ENCODE measurements around the gene TBC1D4. TPM values are rescaled to one million over a fixed set of nuclear protein-coding genes. Genes with fewer than 3 reads are reported as not detected.

Gene TBC1D4
- total and polyA plus RNA-seq, 2 experiments from 2014 or later: 5.5 to 13.5 TPM

DNA sequence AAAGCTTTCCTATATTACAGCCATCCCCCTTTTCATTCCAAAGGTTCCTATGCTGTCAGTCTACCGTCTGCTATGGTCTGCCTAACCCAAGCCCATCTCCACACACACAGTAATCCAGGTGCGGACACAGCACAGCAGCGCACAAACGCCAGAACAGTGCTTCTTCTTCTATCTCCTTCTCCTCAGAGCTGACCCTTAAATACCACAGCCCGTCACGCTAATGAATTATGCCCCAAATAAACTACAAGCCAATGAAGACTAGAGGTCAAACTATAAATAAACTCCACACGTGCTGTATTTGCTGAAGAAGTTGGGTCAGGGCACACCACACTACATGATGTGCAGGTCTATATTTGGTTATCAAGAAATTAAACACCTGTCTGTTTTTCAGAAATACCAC is 71.8 kb downstream of the TBC1D4 start:
- in situ Hi-C loops (cut with MboI): no loop called here
- Histone ChIP-seq H3K4me3 (no peak overlapping the region), H4K20me1 (ENCODE audit: insufficient read depth) (peaks cover 5% of the 10 kb centered on the region; the same call in 1 of the 2 replicates), H3K9me3 (ENCODE audit: low read depth) (no peaks in the 10 kb centered on the region), H3K9me2 (ENCODE audit: insufficient read depth) (no peaks in the 10 kb centered on the region), H3K79me2 (ENCODE audit: insufficient read depth) (peaks cover 44% of the 10 kb centered on the region), H3F3A (ENCODE audit: insufficient read depth) (peaks cover 13% of the 10 kb centered on the region), H3K27me3 (replicated peaks; ENCODE audit: insufficient read depth) (no peaks in the 10 kb centered on the region), H3K36me3 (ENCODE audit: low read depth) (no peaks in the 10 kb centered on the region), H3K4me2 (ENCODE audit: unreplicated experiment) (no peak overlapping the region), H2AFZ (no peak overlapping the region), H3K9ac (no peak overlapping the region), H3K4me1 (ENCODE audit: insufficient read depth) (peaks cover 6% of the 10 kb centered on the region), H3K27ac (no peak overlapping the region)
- no peak for TF ChIP-seq EZH2phosphoT487 (IDR thresholded peaks at IDR 0.05; ENCODE audit: insufficient read depth, low read depth)
- no peak for TF ChIP-seq EZH2 (IDR thresholded peaks at IDR 0.05; ENCODE audit: insufficient read depth, poor library complexity, severe bottlenecking)
- 89 to 90% methylated on average over 7 of the region's 7 CpGs for WGBS, 2 experiments (ENCODE audit: low coverage in 1 of 2, low lambda C conversion rate in 2 of 2, missing lambda C conversion rate in 2 of 2)
- no peak for DNase-seq

DNA sequence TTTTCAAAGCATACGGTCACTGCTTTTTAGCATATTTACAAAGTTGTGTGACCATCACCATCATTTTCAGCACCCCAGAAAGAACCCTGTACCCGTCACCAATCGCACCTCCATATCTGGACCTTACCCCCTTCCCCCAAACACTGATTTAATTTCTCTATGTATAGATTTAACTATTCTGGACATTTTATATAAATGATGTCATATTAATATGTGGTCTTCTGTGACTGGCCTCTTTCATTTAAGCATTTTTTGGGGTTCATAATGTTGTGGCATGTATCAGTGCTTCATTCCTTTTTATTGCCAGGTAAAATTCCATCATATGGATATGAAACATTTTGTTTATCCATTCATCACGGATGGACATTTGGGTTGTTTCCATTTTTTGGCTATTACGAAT is 74.0 kb downstream of the TBC1D4 start:
- in situ Hi-C loops (cut with MboI): no loop called here
- H3K4me2 ChIP-seq (ENCODE audit: unreplicated experiment): no peak overlapping the region
- no peaks in the 10 kb centered on the region for H3K27me3 ChIP-seq (replicated peaks; ENCODE audit: insufficient read depth)
- no peak for DNase-seq
- TF ChIP-seq EZH2phosphoT487 (IDR thresholded peaks at IDR 0.05; ENCODE audit: insufficient read depth, low read depth): no peak
- TF ChIP-seq EZH2 (IDR thresholded peaks at IDR 0.05; ENCODE audit: insufficient read depth, poor library complexity, severe bottlenecking): no peak
- H4K20me1 ChIP-seq (ENCODE audit: insufficient read depth): peaks cover 12% of the 10 kb centered on the region; the same call in 1 of the 2 replicates
- peaks cover 45% of the 10 kb centered on the region for H3K79me2 ChIP-seq (ENCODE audit: insufficient read depth)
- no peak overlapping the region for H3K27ac ChIP-seq
- 95 to 97% methylated on average over 5 of the region's 5 CpGs for WGBS, 2 experiments (ENCODE audit: low coverage in 1 of 2, low lambda C conversion rate in 2 of 2, missing lambda C conversion rate in 2 of 2)
- no peak overlapping the region for H3K4me3 ChIP-seq
- H3K36me3 ChIP-seq (ENCODE audit: low read depth): no peaks in the 10 kb centered on the region
- H3K9me2 ChIP-seq (ENCODE audit: insufficient read depth): no peaks in the 10 kb centered on the region
- H3K4me1 ChIP-seq (ENCODE audit: insufficient read depth): no peaks in the 10 kb centered on the region
- no peaks in the 10 kb centered on the region for H3F3A ChIP-seq (ENCODE audit: insufficient read depth)
- H3K9ac ChIP-seq: no peak overlapping the region
- no peak overlapping the region for H2AFZ ChIP-seq
- no peaks in the 10 kb centered on the region for H3K9me3 ChIP-seq (ENCODE audit: low read depth)

DNA sequence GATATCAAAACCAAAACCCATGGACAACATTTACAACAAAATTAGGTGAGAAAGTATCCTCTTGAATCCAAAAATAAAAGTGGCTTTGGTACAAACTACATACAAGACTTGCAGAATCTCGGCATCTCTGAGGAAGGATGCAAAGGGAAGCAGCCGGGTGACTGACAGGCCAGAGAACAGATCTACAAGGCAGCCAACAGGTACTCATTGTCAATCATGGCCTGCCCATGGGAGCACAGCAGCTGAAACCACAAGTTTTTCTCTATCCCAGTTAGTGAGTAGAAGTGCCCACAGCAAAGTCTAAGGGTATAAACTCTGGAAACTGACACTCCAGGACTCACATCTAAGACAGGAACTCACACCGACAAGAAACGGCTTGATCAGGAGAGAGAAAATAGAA is 74.5 kb downstream of the TBC1D4 start:
- H3K9me3 ChIP-seq (ENCODE audit: low read depth): no peaks in the 10 kb centered on the region
- no peak overlapping the region for H2AFZ ChIP-seq
- H3K27ac ChIP-seq: no peak overlapping the region
- no peak overlapping the region for H3K4me2 ChIP-seq (ENCODE audit: unreplicated experiment)
- DNase-seq: no peak
- no peaks in the 10 kb centered on the region for H3K4me1 ChIP-seq (ENCODE audit: insufficient read depth)
- no peaks in the 10 kb centered on the region for H3K27me3 ChIP-seq (replicated peaks; ENCODE audit: insufficient read depth)
- peaks cover 12% of the 10 kb centered on the region; the same call in 1 of the 2 replicates for H4K20me1 ChIP-seq (ENCODE audit: insufficient read depth)
- H3K9ac ChIP-seq: no peak overlapping the region
- WGBS, 2 experiments (ENCODE audit: low coverage in 1 of 2, low lambda C conversion rate in 2 of 2, missing lambda C conversion rate in 2 of 2): 96 to 97% methylated on average over 4 of the region's 4 CpGs
- no peaks in the 10 kb centered on the region for H3F3A ChIP-seq (ENCODE audit: insufficient read depth)
- H3K9me2 ChIP-seq (ENCODE audit: insufficient read depth): no peaks in the 10 kb centered on the region
- no peaks in the 10 kb centered on the region for H3K36me3 ChIP-seq (ENCODE audit: low read depth)
- peaks cover 45% of the 10 kb centered on the region for H3K79me2 ChIP-seq (ENCODE audit: insufficient read depth)
- TF ChIP-seq EZH2 (IDR thresholded peaks at IDR 0.05; ENCODE audit: insufficient read depth, poor library complexity, severe bottlenecking): no peak
- no peak for TF ChIP-seq EZH2phosphoT487 (IDR thresholded peaks at IDR 0.05; ENCODE audit: insufficient read depth, low read depth)
- in situ Hi-C loops (cut with MboI): no loop called here
- no peak overlapping the region for H3K4me3 ChIP-seq

GRCh38 chr13:75405976-75406703 is 75.8 kb downstream of the TBC1D4 start:
- WGBS, 2 experiments (ENCODE audit: low coverage in 1 of 2, low lambda C conversion rate in 2 of 2, missing lambda C conversion rate in 2 of 2): 68% methylated on average over 9 of the region's 9 CpGs
- no peaks in the 10 kb centered on the region for H3K9me2 ChIP-seq (ENCODE audit: insufficient read depth)
- no peak overlapping the region for H3K4me2 ChIP-seq (ENCODE audit: unreplicated experiment)
- no peak overlapping the region for H3K27ac ChIP-seq
- no peak for DNase-seq
- no peaks in the 10 kb centered on the region for H3F3A ChIP-seq (ENCODE audit: insufficient read depth)
- no peak overlapping the region for H3K9ac ChIP-seq
- peaks cover 12% of the 10 kb centered on the region; the same call in 1 of the 2 replicates for H4K20me1 ChIP-seq (ENCODE audit: insufficient read depth)
- no peak for TF ChIP-seq EZH2 (IDR thresholded peaks at IDR 0.05; ENCODE audit: insufficient read depth, poor library complexity, severe bottlenecking)
- TF ChIP-seq EZH2phosphoT487 (IDR thresholded peaks at IDR 0.05; ENCODE audit: insufficient read depth, low read depth): no peak
- no peaks in the 10 kb centered on the region for H3K4me1 ChIP-seq (ENCODE audit: insufficient read depth)
- in situ Hi-C loops (cut with MboI): no loop called here
- no peaks in the 10 kb centered on the region for H3K36me3 ChIP-seq (ENCODE audit: low read depth)
- H3K27me3 ChIP-seq (replicated peaks; ENCODE audit: insufficient read depth): no peaks in the 10 kb centered on the region
- H3K79me2 ChIP-seq (ENCODE audit: insufficient read depth): peaks cover 44% of the 10 kb centered on the region
- no peak overlapping the region for H3K4me3 ChIP-seq
- no peaks in the 10 kb centered on the region for H3K9me3 ChIP-seq (ENCODE audit: low read depth)
- no peak overlapping the region for H2AFZ ChIP-seq

Measured in GM23248 (cell line).